Smooth muscle cell (in vitro differentiated cells): Measurements from ENCODE around the gene GATA3. TPM values are rescaled to one million over a fixed set of nuclear protein-coding genes. Genes with fewer than 3 reads are reported as not detected.

Source experiments
- DNase-seq: peaks from one replicate; lab custom pipeline; 2025; ENCODE audit not compliant: unreplicated experiment; lab: John Stamatoyannopoulos, UW
- H2AFZ ChIP-seq: fragments of 200-600 bp; sonication (generic); 2 replicates; pipeline ENCODE4 v1.6.0; 2016; ENCODE audit warnings: antibody characterized with exemption, low read depth, mild to moderate bottlenecking
- H3F3A ChIP-seq: fragments of 200-600 bp; sonication (generic); 2 replicates; pipeline ENCODE4 v1.6.0; 2017; ENCODE audit warnings: antibody characterized with exemption, low read depth
- H3K27ac ChIP-seq: fragments of 200-600 bp; sonication (generic); 2 replicates; pipeline ENCODE4 v1.5.1; 2016; ENCODE audit warnings: low read depth, mild to moderate bottlenecking
- H3K27me3 ChIP-seq: fragments of 200-600 bp; sonication (generic); 2 replicates; pipeline ENCODE4 v1.6.1; 2016; ENCODE audit warnings: low read depth, mild to moderate bottlenecking
- H3K36me3 ChIP-seq: fragments of 200-600 bp; sonication (generic); 2 replicates; pipeline ENCODE4 v1.5.1; 2016; ENCODE audit warnings: low read depth
- H3K4me1 ChIP-seq: fragments of 200-600 bp; sonication (generic); 2 replicates; pipeline ENCODE4 v1.5.1; 2016; ENCODE audit warnings: low read depth
- H3K4me2 ChIP-seq: fragments of 200-600 bp; sonication (generic); 2 replicates; pipeline ENCODE4 v1.6.0; 2016; ENCODE audit warnings: mild to moderate bottlenecking
- H3K4me3 ChIP-seq: fragments of 200-600 bp; sonication (generic); 2 replicates; pipeline ENCODE4 v1.5.1; 2016; ENCODE audit warnings: mild to moderate bottlenecking
- H3K79me2 ChIP-seq: fragments of 200-600 bp; sonication (generic); 2 replicates; pipeline ENCODE4 v1.6.0; 2016; ENCODE audit warnings: low read depth, mild to moderate bottlenecking
- H3K9ac ChIP-seq: fragments of 200-600 bp; sonication (generic); 2 replicates; pipeline ENCODE4 v1.6.0; 2016; ENCODE audit warnings: low read depth
- H3K9me3 ChIP-seq: fragments of 200-600 bp; sonication (generic); replicated peaks from 2 replicates; pipeline ENCODE4 v1.5.1; 2016; ENCODE audit warnings: low read depth
- H4K20me1 ChIP-seq: fragments of 200-600 bp; sonication (generic); 2 replicates; pipeline ENCODE4 v1.6.0; 2016; ENCODE audit warnings: low read depth
- CTCF ChIP-seq: fragments of 200-600 bp; sonication (generic); IDR thresholded peaks from 2 replicates; pipeline ENCODE4 v1.5.1; 2017; ENCODE audit warnings: borderline replicate concordance, mild to moderate bottlenecking, antibody characterized with exemption; ENCODE audit not compliant: insufficient read depth, poor library complexity, severe bottlenecking
- WGBS: methylation state at CpG from one replicate; pipeline ENCODE4 v1.1.7; 2016; ENCODE audit warnings: low lambda C conversion rate; 5-methylcytosine and 5-hydroxymethylcytosine counted together
- polyA plus RNA-seq: library from polyadenylated mRNA; unstranded; fragments of >200 nt; fragmentation: Nextera tagmentation; extraction: Ambion mirVana; gene quantifications from 2 replicates; pipeline ENCODE4 v1.2.1, GENCODE V29; 2016
- total RNA-seq: library from RNA; depleted of rRNA; stranded (reverse); fragments of >200 nt; gene quantifications from 2 replicates; pipeline ENCODE4 v1.2.3, GENCODE V29; 2014

GATA3 gene
- total and polyA plus RNA-seq, 2 experiments from 2014 or later, result 5.2 to 6.9 TPM

- Histone ChIP-seq H3K36me3 (no peaks in the 10 kb centered on the region), H3K4me3 (no peak overlapping the region), H3K9me3 (no peaks in the 10 kb centered on the region), H3K4me2 (peak overlapping the region; percentile 24), H2AFZ (no peak overlapping the region), H4K20me1 (peaks cover 14% of the 10 kb centered on the region), H3K79me2 (peaks cover 10% of the 10 kb centered on the region), H3K4me1 (peaks cover 35% of the 10 kb centered on the region), H3K27me3 (no peaks in the 10 kb centered on the region), H3F3A (no peaks in the 10 kb centered on the region), H3K27ac (peak overlapping the region; percentile 37), H3K9ac (peak overlapping the region; percentile 41)
- no peak for DNase-seq
- WGBS, result 76% methylated on average over 1 of the region's 1 CpG
- no peak for TF ChIP-seq CTCF
Measured at GRCh38 chr10:8066124-8066523, 11.6 kb downstream of the GATA3 start.

- Histone ChIP-seq H3K9ac (no peak overlapping the region), H3K4me1 (peaks cover 29% of the 10 kb centered on the region), H3K4me3 (no peak overlapping the region), H3K36me3 (no peaks in the 10 kb centered on the region), H3K27ac (no peak overlapping the region), H4K20me1 (peaks cover 11% of the 10 kb centered on the region), H3K27me3 (no peaks in the 10 kb centered on the region), H3K9me3 (no peaks in the 10 kb centered on the region), H3F3A (no peaks in the 10 kb centered on the region), H3K4me2 (no peak overlapping the region), H2AFZ (no peak overlapping the region), H3K79me2 (peaks cover 10% of the 10 kb centered on the region)
- WGBS, result 96% methylated on average over 2 of the region's 2 CpGs
- DNase-seq, result no peak
- no peak for TF ChIP-seq CTCF
Measured at GRCh38 chr10:8066797-8067196, 12.3 kb downstream of the GATA3 start.

- Histone ChIP-seq H3K27ac (peak overlapping the region; percentile 55), H3K9me3 (no peaks in the 10 kb centered on the region), H2AFZ (no peak overlapping the region), H3K4me2 (no peak overlapping the region), H3K4me3 (no peak overlapping the region), H3K79me2 (peaks cover 6% of the 10 kb centered on the region), H3K4me1 (peaks cover 11% of the 10 kb centered on the region), H3K27me3 (no peaks in the 10 kb centered on the region), H3K9ac (no peak overlapping the region), H3K36me3 (no peaks in the 10 kb centered on the region), H3F3A (peaks cover 9% of the 10 kb centered on the region), H4K20me1 (no peaks in the 10 kb centered on the region)
- no peak for DNase-seq
- 90% methylated on average over 7 of the region's 7 CpGs for WGBS
- no peak for TF ChIP-seq CTCF
Measured at GRCh38 chr10:8069108-8069507, 14.6 kb downstream of the GATA3 start.

DNA sequence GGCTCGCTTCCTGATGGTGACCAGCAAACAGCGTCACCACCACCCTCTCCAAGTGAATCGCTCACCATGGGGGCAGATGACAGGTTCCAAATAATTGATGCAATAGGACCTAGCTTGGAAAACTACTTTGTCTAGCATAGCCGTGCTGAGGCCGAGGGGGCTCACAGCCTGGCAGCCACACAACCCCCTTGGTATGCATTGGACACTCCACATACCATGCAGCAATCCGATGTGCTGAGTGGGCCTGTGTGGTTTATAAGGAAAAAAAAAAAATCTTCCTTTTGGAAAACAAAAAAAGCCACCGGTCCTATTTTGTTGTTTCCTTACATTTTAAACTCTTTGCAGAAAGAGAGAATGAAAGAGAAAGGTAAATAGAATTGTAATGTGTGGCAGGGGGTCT is 15.1 kb downstream of the GATA3 start:
- Histone ChIP-seq H3K4me1 (peaks cover 7% of the 10 kb centered on the region), H3K4me2 (peak overlapping the region; percentile 15), H3K27ac (peak overlapping the region; percentile 55), H3K79me2 (peaks cover 6% of the 10 kb centered on the region), H3K36me3 (no peaks in the 10 kb centered on the region), H4K20me1 (no peaks in the 10 kb centered on the region), H2AFZ (no peak overlapping the region), H3F3A (peaks cover 10% of the 10 kb centered on the region), H3K9ac (no peak overlapping the region), H3K27me3 (no peaks in the 10 kb centered on the region), H3K9me3 (no peaks in the 10 kb centered on the region), H3K4me3 (no peak overlapping the region)
- DNase-seq, result no peak
- 73% methylated on average over 7 of the region's 7 CpGs for WGBS
- no peak for TF ChIP-seq CTCF
